ENCODE results near the gene ALLC.

ALLC gene

GRCh38 chr2:3641841-3642421, 16.1 kb upstream of the ALLC start:
- no peak for DNase-seq

GRCh38 chr2:3642521-3643215, 15.3 kb upstream of the ALLC start:
- DNase-seq = no peak

- no peak for DNase-seq
Observed at GRCh38 chr2:3643371-3644245, 14.4 kb upstream of the ALLC start.

GRCh38 chr2:3644246-3644525, 13.8 kb upstream of the ALLC start:
- no peak for DNase-seq

- DNase-seq = no peak
Observed at GRCh38 chr2:3644891-3645605, 13.0 kb upstream of the ALLC start.

GRCh38 chr2:3645745-3646389, 12.1 kb upstream of the ALLC start:
- no peak for DNase-seq

- no peak for DNase-seq
Observed at GRCh38 chr2:3646446-3646845, 11.6 kb upstream of the ALLC start.

GRCh38 chr2:3647246-3647645, 10.8 kb upstream of the ALLC start:
- DNase-seq = no peak

- no peak for DNase-seq
Observed at GRCh38 chr2:3647831-3648651, 10.0 kb upstream of the ALLC start.

- DNase-seq = no peak
Observed at GRCh38 chr2:3648652-3649177, 9.3 kb upstream of the ALLC start.

- no peak for DNase-seq
Observed at GRCh38 chr2:3649581-3649980, 8.4 kb upstream of the ALLC start.

GRCh38 chr2:3650140-3650920, 7.7 kb upstream of the ALLC start:
- no peak for DNase-seq

- peak in 4 of 5 experiments; percentile 39 to 83 (median 58) for DNase-seq
Observed at GRCh38 chr2:3651691-3652648, 6.0 kb upstream of the ALLC start.

GRCh38 chr2:3652896-3653625, 4.9 kb upstream of the ALLC start:
- no peak for DNase-seq

GRCh38 chr2:3654011-3654410, 4.0 kb upstream of the ALLC start:
- DNase-seq = no peak

GRCh38 chr2:3654531-3655225, 3.3 kb upstream of the ALLC start:
- no peak for DNase-seq

- no peak for DNase-seq
Observed at GRCh38 chr2:3655871-3656761, 1.9 kb upstream of the ALLC start.

All from T-helper 2 cell (primary cell).